DMS114 treated with DMSO at 0.1 percent for 48 hours (cell line): ENCODE results near the gene MPRIP.
"Not testable (repeated sequence)": the region's sequence is repeated elsewhere in the genome, so short reads cannot be mapped to it uniquely, and the experiment has no call there.

Source experiments
- DNase-seq: peaks from one replicate; lab custom pipeline; 2025; ENCODE audit not compliant: unreplicated experiment; lab: John Stamatoyannopoulos, UW

Gene MPRIP

DNA sequence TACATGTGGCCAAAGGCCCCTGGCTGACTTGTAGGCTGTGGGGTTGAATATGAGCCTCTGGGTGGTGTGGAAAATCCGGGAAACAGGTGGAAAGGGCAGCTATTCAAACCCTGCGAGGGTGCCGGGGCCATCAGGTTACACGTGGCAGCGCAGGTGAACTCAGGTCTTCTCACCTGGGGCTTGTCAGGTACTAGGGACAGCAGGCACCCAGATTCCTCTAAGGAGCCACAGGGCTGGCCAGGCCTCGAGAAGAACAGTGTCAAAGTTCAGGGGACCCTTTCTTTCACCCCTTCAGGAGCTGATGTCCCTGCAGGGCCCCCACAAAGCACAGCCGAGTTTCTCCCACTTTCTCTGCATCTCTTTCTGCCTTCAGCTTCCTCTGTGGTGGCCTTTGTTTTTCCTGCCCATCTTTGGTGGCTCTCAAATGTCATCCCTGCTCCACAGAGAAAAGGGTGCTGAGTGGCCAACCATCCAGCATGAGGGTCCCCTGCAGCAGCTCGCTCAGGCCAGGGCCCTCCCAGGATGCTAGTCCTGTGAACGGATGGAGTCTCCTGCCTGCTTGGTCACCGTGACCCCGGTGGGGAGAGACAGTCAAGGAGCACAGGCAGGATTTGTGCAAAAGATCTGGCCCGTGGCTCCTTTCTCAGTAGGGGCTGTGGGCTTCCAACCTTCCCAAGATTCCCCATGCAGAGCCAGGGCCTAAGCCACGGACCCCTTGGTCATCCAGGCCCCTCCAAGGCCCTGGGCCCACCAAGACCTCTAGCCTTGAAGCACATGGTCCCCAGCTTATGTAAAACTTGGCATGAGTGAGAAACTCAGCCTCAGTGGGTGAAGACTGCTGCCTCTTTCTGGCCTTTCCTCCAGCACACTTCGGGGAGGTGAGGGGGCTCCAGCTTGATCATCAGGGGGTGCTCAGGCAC, 28.2 kb upstream of the MPRIP start:
- DNase-seq = not testable (repeated sequence)

DNA sequence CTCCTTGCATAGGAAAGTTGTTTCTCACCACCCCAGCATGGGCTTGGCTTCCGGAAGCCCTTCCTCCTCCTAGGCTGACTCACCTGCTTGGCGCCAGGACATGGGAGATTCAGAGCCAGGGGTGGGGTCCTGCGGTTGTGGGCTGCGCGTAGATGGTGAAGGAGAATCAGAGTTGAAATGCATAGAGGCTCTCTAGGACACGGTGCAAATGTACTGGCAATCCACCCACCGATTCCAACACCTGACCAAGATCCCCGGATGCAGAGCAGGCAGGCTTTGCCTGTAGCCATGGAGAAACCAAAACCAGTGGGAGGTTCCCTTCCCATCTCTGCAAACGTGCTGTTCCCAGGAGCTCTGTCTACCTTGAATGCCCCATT, 27.5 kb upstream of the MPRIP start:
- not testable (repeated sequence) for DNase-seq

DNA sequence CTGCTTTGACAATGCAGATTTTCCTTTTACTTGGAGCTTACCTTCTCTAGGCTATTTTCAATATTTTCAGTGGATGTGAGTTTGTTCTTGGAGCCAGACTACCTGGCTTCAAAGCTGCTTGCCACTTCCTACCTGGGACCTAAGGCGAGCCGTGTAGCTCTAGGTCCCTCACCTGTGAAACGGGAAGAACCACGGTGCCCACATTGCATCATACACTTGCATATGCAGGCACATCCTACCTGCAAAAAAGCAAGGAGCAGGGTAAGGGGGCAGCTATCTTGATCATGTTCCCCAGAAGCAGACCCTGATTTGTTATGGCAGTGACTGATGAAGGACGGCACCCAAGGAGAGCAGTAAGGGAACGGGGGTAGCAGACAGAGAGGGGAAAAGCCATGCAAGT, 27.0 kb upstream of the MPRIP start:
- no peak for DNase-seq

- not testable (repeated sequence) for DNase-seq
These were observed 25.8 kb upstream of the MPRIP start for GRCh38 chr17:17016199-17017197.

DNA sequence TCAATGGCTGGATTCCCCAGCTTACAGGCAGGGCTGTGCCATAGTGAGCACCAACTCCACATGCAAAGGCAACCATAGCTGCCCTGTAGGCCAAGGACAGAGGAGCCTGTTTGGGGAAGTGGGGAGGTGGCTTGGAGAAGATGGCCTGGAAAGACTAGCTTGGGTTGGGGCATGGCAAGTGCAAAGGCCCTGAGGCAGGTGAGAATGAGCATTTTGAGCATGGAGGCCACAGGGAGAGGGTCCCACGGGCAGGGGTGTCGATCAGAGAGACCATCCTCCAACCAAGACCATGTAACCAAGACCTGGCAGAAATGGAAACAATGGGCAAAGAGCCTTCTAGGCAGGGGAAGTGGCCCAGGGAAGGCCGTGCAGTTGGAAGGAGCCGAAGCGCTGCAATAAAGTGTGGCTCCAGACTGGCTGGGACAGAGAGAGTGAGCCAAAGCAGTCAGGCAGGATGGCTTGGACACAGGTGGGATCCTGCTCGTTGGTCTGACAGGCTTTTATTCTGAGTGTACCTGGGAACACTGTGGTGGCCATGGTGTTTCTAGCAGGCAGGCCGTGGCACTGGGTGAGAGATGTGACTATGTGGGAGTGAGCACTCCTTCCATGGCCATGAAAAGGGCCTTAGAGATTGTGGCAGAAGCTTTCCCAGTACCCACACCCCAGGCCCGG, 24.8 kb upstream of the MPRIP start:
- no peak for DNase-seq

DNA sequence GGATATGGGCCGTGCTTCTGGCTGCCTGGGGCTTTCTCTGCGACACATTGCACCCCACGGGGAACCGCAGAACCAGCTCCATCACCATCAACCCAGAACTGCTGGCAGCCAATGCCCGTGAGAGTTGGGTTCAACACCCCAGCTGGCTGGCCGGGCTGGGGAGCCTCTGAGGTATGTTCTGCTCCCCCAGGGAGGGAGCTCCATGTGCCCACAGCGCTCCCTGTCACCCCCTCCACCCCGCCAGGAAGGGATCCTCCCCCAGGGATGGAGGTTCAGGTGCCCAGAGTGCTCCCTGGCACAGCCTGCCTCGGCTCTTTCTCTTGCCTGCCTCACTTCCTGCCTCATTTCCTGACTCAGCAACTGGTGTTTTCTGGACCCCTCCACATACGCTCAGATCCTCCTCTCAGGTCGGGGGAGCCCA, 24.2 kb upstream of the MPRIP start:
- DNase-seq = no peak

DNA sequence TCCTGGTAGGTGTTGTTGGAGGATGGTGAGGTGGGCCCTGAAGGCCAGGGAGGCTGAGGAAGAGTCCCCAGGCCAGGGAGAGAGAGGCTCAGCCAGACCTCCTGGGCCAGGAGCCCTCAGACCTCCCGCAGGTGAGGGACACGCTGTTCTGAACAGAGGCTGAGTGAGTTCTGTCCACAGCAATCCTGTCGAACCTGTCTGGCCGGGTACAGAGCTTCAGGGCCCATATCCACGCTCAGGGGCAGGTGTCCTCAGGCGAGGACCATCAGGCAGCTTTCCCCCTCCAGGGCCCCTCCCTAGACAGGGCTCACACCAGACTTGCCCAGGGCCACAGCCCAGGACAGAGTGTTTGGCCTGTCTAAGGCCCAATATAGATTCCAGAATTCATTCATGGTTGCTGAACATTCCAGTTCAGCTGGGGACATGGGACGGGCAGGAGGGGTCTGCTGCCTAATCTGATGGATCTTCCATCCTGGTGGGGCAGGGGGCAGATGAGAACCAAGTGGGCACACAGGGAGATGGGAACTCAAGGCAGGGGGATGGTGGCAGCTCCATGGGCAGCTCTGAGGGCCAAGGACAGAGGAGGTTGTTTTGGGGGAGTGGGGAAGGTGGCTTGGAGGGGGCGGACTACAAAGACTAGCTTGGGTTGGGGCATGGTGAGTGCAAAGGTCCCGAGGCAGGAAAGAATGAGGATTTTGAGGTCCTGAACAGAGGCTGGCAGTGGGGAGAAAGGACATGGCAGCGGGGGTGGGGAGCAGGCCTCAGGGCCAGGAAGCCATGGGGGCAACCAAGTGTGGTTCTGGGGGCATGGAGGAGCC, 23.4 kb upstream of the MPRIP start:
- no peak for DNase-seq

- DNase-seq = no peak
These were observed 22.9 kb upstream of the MPRIP start for GRCh38 chr17:17019430-17019762.

DNA sequence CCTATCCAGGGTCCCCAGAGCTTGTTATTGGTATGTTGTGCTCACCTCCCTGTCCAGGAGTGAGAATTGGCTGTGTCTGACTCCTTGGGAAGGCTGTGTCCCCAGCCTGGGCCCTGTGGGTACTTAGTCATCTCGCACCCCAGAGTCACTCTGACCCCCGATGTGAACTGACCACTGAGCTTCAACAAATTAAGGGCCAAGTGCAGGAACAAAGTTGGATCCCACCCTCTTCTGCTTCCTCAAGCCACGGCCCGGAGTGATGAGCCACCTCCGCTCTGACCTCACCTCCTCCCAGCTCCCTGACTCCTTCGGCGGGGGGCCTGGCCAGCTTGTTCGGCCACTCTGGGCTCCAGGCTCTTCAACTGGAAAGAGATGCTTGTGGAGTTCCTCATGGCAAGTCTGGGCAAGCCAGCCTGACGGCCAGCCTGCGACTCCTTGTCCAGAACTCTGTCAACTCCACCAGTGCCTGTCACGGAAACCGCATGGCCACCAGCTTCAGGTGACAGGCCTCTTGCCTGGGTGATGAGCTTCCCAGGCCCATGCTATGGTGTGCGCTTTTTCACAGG, 22.3 kb upstream of the MPRIP start:
- no peak for DNase-seq

DNA sequence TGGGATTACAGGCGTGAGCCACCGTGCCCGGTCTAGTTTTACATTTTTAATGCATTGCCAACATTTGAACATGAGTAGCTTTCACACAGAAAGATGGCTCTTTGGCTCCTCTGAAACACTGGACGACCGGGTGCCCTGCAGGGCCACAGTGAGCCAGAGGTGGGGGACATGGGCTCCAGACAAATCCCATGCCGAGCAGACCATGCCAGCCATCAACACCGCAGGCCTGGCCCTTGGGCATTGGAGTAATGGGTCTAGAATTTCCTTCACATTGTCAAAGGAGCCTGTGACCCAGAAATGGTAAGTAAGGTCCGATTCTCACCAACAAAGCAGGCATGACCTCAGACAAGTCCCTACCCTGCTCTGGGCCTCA, 21.4 kb upstream of the MPRIP start:
- DNase-seq = no peak

GRCh38 chr17:17021194-17021863, 20.9 kb upstream of the MPRIP start:
- no peak for DNase-seq

DNA sequence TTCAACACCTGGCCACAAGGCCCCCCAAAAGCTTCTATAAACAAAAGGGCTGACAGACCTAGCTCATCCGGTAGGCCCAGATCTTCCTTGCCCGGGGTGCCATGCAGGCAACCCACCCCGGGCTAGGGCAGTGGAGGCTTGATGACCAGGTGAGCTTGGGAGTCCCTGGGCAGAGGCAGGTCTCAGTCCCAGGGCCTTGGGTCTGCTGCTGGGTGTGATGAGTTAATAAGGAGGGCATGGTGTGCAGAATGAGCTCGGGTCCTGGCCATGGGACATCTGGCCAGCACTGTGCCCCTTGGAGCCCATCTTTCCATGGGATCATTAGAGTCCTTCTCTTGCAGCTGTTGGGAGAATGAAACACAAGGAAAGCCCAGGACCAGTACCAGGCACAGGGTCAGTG, 20.2 kb upstream of the MPRIP start:
- no peak for DNase-seq

DNA sequence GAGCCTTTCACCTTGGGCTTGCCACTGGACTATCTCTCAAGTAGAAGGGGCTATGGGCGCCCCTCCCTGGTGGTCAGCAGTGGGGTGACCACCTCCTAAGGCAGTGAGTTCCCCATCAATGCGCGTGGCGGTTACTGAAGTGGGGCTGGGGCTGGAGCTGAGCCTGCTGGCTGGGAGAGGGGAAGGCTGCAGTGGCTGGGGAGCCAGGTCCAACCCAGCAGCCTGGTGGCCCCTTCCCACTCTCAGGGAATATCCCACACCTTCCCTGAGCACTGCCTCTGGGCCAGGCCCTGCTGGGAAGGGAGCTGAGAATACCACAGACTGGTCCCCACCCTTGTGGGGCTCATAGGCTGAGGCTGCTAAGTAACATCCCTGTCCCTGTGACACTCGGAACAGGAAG, 19.8 kb upstream of the MPRIP start:
- DNase-seq = no peak

DNA sequence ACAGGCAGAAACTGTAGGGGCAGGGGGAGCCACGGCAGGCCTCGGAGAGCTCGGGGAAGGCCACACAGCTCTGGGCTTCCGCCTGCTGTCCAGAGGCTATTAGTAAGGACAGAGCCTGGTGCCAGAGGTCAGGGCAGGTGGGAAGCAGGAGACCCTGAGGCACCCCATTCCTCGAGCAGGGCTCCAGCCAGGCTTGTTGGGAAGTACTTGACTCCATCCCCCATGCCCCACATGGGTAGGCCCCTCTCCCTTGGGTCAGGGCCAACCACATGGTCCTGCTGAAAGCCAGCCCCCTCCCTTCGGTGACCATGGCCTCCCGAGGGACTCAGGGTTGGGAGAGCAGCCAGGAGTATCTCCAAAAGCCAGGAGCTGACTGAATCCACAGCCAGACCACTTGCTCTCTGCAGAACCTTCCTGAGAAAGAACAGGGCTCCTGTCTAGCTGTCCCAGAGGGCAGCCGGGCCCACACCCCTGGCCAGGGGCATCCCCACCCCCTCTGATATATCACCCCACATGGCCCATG, 17.4 kb upstream of the MPRIP start:
- no peak for DNase-seq

DNA sequence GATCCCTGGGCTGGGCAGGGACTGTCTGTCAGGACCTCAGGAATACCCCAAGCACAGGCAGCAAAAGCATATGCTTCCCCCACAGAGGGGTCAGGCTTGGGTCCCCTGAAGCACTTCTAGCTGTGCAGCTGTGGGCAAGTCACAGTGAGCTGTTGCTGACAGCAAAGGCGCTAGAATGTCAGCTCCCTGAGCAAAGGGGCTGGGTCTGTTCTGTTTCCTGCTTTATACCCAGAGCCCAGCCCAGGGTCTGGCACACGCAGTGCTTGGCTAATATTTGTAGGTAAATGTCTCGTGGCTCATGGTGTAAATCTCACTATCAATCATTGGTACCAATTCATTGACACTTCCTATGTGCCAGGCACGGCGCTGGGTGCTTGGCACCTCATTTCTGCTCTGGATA, 16.6 kb upstream of the MPRIP start:
- DNase-seq = no peak

GRCh38 chr17:17026163-17026562, 16.1 kb upstream of the MPRIP start:
- DNase-seq = no peak

DNA sequence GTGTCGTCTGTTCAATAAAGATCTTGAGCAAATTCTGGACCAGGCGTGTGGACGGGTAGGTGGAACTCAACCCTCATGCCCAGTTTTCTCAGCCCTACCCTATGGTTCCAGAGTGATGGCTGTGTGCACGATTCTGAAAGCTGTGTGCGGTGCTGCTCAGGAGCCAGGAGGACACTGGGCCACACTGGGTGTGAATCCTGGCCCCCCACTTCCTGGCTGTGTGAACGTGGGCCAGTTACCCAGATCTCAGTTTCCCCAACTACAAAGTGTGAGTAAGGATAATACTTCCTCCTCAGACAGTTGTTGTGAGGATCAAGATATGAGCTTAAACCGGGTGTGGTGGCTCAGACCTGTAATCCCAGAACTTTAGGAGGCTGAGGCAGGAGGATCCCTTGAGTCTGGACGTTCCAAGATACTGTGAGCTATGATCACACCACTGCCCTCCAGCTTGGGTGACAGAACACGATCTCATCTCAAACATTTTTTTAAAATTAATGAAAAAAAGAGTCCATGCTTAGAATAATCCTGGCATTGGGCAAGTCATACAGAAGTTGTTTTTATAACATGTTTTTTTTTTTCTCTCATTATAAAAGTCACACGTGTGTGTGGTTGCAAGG, 14.7 kb upstream of the MPRIP start:
- no peak for DNase-seq

DNA sequence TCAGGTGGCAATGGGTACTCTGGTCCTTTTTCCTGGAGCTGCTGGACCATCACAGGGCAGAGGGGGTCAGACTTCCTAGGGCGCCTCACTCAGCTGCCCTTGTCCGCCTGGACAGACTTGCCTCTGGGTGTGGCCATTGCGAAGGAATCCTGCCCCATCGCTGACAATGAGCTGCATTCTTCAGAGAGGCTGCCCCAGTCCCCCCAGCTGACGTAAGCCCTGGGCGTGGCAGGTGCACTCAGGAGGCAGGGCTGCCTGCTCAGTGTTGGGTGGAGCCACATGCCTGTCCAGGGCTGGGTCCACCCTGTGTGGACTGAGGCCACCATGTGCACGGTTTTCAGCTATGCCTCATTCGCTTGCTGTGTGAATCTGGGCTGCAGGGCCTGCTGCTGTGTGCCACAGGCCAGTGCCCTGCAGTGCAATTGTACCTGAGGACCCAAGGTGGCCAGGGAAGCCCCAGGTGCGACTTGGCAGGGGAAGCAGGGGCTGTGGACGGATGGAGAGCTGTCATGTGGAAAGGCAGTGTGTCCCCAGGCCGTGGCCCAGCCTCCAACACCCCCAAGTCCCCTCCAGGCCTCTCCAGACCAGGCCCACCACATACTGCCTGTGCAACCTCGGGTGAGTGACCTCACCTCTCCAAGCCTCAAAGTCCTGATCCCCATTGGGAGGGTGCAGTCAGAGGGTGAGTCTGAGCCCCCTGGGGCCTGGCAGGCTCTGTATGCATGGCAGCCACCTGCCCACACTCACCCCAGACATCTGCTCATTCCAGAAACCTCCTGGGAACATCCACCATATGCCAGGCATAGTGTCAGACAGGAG, 14.0 kb upstream of the MPRIP start:
- no peak for DNase-seq
